Limb (tissue), 2 donors: Measurements from ENCODE around the gene TATDN2.
"Not testable (repeated sequence)": the region's sequence is repeated elsewhere in the genome, so short reads cannot be mapped to it uniquely, and the experiment has no call there.

ENCODE experiments used
- DNase-seq, 2 donors: peaks; one replicate each; pipeline ENCODE4 v3.0.0-alpha.2; 2016; ENCODE audit errors: extremely low spot score in 2 of 2

TATDN2 gene

DNA sequence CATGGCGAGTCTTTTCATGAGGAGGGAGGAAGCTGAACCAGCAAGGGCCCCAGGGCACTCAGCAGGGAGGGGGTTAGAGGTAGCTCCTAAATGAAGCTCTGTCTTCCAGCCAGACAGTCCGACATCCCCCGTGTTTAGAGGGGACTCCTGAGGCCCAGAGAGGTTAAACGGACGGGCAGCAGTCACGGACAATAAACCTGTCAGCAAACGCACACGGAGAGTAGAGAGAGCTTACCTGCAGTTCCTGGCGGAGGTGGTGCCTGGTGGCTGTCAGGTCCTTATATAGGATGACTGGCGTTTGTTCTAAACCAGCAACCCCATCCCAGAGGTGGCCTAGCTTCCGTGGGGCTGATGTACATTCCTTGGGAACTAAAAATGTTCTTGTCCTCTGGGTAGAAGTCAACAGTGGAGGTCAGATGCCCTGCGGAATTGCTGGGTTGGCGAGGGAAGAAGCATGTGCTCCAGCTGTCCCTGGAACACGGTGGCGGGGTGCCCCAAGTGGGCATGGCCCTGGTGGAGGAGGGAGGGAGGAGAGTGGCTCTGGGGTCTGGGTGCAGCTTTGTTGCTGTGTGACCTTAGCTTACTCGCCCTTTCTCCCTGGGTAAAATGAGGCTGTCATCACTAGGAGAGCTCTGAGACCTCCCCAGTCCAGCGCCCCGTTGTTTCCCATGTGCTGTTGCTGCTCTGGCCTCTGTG is 42.4 kb downstream of the TATDN2 start:
- DNase-seq = no peak

DNA sequence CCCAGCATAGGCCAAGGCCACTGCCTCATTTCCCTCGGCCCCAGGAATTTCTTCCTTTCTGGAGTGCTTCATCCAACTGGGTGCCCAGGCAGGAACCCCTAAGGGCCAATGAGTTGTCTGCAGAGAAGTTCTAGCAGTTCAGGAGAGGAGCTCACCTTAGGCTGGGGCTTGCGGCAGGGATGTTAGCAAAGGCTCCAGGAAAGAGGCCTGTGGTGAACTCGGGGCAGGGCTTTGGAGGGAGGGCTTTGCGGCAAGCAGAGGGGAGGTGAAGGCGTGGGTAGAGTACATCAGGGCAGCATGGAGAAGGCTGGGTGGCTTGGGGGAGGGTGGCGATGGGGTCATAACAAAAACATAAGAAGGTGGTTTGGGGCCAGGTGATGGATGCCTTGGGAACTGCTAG is 43.4 kb downstream of the TATDN2 start:
- no peak for DNase-seq

DNA sequence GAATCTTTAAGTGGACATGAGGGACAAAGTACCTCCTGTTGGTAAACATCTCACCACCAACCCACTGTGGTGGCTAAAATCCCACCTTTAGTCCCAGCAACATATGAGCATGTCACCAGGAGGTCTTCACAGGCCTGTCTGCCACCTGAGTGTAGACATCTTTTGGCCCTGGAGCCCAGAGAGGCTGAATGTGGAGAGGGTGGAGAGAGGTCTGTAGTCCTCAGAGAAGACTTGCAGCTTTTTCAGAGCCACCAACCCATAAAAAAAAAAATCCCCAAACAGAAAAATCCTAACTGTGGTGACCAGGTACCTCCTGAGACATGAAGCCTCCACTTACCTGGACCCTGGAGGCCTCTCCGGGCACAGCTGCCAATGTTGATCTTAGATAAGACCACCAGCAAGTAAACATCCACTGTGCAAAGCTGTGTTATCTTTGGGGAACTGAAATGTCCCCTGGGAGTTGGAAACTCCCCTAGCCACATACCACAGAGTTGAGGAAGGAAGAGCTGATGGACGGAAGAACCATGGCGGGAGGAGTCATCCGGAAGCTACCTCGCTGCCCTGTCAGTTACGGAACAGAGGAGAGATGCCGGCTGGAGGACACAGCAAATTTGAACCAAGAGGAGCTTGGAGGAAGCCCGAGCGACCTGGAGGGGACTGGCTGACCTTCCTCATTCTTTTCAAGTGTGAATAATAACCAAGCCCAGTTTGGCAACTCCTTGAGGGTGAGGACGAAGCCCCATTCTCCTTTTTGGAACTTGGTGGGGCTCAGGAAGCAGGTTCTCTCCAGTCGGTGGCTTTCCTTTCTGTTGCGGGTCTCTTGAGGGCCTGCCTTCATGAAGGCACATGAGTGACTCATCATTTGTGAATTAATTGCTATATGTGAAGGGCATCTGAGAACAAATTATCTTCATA is 44.5 kb downstream of the TATDN2 start, which contains the start of gene GHRL:
Gene GHRL (minus strand): TSS at position 443 of the 915 bp plus-strand sequence. CDS start 2,767 bp downstream, outside the sequence.
- no peak for DNase-seq

DNA sequence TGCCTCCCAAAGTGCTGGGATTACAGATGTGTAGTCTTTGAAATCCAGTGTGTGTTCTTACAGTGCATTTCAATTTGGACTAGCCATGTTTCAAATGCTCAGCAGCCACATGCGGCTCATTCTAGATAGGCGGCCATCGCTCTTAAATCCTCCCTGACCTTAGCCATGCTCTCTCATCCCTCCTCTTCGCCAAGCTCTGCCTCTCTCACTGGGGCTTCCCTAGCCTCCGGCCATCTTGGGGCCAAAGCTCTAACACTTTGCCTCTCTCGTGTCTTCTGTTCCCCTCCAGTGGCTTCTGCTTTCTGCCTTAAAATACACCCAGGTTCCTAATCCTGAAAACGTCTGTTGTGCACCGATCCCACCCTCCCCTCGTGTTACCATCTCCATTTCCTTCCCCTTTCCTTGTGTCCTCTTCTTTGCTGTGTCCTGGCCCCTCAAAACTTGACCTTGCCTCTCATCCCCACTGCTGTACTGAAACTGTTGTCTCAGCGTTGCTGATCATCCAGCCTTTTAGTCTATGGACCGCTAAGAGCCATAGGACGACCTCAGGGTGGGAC is 45.8 kb downstream of the TATDN2 start:
- DNase-seq = no peak

DNA sequence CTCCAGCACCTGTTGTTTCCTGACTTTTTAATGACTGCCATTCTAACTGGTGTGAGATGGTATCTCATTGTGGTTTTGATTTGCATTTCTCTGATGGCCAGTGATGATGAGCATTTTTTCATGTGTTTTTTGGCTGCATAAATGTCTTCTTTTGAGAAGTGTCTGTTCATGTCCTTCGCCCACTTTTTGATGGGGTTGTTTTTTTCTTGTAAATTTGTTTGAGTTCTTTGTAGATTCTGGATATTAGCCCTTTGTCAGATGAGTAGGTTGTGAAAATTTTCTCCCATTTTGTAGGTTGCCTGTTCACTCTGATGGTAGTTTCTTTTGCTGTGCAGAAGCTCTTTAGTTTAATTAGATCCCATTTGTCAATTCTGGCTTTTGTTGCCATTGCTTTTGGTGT is 49.8 kb downstream of the TATDN2 start:
- not testable (repeated sequence) for DNase-seq

DNA sequence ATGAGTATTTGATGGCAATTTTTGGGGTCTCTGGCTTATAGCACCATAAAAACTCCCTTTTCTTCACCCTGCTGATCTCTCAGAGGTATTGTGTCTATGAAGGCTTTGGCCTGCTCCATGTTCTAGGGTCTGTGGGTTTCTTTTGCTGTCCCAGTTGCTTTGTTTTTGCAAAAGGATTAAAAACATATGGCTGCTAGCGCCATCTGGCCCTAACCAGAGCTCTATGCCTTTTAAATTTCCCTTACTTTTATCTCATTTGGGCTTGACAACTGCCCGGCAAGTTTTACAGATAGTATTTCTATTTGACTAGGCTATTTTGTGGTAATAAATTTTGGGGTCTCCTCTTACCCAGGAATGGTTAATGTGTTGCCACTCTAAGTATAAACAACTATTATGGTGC is 50.9 kb downstream of the TATDN2 start:
- no peak for DNase-seq

DNA sequence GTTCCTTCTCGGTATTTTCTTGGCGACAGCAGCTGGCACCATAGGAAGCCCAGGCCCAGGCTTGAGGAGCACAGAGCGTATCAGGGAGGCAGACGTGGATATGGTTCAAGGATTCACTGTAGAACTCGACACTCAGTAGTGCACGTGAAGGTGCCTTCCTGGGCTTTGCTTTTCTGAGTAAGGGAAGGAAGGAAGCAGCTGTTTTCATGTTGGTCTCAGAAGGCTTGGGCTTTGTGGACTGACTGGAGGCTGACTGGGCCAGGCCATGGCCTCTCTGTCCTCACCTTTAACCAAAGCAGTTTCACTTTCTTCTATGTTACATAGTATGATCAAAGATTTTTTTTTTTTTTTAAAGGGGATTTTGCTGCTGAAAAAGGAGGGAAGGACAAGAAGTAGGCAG is 51.4 kb downstream of the TATDN2 start:
- DNase-seq = no peak

DNA sequence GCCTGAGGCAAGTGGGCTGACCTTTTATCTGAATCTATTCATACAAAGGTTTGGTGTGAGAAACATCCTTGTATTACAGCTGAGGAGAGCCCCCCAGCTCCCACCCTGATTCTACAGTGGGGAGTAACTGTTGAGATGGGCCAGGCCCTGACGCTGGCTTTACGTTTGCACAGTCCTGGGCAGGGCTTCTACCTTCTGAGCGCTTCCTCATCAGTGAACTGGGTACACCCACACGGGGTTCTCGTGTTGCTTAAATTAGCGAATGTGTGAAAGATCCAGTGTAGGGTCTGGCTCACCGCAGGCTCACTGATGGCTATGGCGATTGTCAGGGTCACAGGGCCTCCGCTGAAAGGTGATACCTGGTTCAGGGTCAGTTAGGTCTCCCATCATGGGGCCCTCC is 51.8 kb downstream of the TATDN2 start:
- no peak for DNase-seq

DNA sequence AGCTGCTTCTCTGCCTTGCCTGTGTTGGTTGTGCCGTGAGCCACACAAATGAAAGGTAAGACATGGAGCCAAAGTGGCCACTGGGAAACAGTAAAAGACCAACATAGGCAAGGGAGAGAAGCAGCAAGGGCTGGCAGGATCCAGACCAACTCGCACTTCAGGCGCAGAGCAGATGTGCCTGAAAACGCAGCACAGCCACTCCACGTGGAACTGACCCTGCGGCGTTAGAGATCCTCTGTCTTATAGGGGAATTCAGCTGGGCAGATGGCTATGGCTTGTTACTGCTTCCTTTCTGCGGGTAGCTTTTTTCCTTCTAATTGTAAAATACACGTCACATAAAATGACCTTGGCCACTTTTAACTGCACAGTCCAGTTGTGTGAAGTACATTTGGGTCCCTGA is 54.8 kb downstream of the TATDN2 start:
- DNase-seq = no peak

DNA sequence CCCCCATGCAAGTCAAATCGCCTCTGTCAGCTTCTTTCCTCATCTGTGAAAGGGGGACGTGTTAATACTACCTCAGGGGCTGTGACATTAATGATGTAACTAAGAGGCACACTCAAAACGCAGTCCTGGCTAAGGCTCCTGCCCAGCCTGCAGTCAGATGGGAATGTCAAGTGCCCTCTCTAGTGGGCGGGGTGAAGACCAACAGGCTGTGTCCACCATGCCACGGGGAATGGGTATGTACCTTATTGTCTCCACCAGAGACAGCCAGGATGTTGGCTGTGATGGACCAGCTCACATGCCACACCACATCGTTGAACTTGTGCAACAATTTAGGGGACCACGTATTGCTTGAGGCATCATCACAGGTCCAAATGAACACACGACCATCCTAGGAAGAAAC is 55.5 kb downstream of the TATDN2 start:
- DNase-seq = no peak

DNA sequence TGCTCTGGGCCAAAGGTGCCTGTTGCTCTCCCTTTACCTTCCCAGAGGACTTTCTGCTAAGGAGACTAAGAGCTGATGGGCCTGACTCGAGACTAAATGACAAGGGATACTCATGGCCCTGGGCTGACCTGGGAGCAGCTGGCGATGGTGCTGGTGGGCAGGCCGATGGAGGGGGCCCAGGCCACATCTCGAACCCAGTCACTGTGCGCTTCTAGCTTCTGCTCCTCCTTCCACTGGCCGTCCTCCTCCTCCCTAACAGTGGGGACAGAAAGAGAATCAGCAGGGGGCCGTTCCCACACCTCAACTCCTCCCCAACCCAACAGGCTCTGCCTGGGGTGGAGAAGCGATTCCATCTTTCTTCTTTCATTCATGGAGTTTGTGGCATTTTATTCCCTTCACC is 56.6 kb downstream of the TATDN2 start:
- DNase-seq = no peak

DNA sequence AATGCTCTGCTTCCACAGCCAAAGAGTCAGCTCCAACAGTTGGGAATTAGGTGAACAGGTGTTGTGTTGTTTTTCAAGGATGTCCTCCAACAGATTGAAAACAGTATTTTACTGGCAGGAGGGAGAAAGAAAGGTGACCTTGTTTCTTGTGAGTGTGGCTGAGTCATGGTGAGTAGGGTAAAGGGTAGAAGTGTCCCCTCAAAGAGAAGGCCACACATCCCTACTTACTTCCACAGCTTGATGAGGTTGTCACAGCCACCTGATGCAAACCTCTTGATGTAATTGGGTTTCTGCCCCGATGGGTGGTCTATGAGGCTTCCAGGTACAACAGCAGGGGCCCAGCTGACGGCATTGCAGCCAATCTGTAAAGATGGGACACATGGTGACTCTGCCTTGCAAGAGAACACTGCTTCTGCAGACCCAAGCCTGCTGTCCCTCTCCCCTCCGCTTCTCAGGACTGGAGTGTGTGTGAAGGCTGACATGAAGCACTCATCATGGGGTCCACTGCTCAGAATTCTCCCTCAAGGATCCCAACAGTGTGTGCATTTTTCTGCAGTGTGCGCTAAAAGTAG is 57.2 kb downstream of the TATDN2 start:
- DNase-seq = no peak

DNA sequence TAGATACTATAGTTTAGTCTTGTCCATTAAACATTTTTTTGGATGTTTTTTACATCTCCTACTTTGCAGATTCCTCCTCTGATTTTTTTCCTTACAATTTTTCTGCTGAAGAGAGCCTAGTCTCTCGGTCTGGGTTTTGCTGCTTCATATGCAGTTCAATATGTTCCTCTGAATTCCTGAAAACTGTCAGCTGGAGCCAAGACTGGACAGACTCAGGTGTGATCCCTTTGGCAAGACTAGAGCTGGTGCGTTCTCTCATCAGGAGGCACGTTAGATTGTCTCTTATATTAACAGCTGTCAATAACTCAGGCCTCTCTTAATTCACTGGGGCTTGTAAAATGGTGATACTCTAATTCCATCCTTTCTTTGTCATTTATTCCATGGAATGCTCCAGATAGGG is 57.9 kb downstream of the TATDN2 start:
- no peak for DNase-seq

DNA sequence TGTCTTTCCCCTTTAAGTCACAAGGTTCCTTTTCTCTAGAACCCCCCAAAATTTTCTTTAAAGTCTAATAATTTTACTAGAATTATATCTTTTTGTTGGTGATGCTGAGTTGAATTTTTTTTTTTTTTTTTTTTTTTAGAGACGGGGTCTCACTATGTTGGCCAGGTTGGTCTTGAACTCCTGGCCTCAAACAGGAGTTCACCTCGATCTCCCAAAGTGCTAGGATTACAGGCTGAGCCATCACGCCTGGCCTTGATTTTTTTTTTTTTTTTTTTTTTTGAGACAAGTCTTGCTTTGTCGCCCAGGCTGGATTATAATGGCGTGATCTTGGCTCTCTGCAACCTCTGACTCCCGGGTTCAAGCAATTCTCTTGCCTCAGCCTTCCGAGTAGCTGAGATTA is 60.4 kb downstream of the TATDN2 start:
- no peak for DNase-seq

DNA sequence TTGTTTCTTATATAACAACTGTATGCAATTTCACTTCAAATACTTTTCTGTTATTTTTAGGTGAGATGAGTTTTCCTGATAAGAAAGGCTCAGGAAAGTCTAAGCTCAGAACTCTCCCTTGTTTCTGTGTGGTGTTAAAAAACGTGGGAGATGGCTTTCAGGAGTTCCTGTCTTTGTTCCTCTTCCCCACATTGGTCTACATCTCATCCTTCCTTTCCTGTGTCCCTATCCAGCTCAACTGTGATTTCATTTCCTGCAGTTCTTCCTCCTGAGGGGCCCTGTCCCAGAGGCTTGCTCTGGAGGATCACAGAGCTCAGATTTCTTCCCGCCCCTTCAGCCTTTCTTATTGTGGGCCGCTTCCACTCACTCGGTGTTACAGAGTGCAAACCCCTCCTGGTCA is 61.5 kb downstream of the TATDN2 start:
- no peak for DNase-seq

DNA sequence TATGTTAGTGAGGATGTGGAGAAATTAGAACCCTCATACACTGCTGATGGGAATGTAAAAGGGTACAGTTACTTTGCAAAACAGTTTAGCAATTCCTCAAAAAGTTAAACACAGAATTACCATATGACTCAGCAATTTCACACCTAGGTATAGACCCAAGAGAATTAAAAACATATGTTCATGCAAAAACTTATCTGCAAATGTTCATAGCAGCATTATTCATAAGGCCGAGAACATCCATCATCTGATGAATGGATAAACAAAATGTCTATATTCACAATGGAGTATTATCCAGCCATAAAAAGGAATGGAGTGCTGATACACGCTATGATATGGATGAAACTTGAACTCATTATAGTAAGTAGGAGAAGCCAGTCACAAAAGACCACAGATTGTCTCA is 62.3 kb downstream of the TATDN2 start:
- no peak for DNase-seq

DNA sequence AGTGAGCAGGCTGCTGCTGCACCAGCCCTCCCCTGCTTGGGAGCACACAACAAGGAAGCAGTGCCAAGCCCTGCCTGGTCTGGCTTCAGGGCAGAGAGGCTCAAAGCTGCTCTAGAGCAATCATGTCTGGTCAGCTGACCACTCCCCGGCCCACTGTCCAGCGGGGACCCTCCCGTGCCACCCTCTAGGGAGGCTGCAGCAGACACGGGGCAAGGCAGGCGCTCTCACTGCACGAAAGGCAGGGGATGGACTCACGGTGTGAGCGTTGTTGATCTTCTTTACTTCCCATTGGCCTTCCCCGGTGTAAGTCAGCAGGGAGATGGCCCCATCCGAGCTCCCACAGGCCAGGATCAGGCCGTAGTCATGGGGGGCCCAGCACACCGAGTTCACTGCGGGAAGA is 63.5 kb downstream of the TATDN2 start:
- no peak for DNase-seq

DNA sequence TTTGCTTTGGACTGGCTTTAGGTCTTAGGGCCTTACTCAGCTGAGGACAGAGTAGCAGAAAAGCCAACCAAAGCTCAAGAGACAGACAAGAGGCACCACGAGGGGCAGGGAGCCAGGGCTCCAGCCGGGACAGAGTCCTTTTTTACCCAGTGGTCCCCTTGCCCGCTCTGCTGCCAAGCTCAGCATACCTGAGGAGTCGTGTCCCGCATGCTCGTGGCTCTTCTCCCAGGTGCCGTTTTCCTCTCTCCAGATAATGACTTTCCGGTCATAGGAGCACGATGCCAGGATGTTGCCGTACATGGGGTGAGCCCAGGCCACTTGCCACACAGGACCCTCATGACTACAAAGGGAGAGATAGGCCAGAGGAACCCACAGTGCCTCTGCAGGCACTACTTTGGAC is 64.1 kb downstream of the TATDN2 start:
- DNase-seq = no peak

DNA sequence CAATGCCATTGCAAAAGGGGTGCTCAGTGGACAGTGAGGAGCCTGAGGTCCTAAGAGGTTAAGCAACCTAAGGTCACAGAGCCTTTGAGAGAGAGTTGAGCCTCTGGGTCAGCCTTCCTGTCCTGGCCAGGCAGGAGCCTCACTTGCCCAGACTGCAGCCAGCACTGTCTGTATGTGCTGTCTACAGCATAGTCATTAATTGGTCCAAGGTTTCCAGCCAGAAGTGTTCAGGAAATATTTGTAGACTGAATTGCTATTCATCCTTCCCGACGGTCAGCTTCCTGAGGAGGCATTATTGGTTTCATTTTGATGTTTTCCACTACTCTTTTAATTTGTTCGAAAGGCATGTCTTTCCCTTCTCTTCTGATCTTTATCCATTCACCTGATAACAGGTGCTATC is 64.6 kb downstream of the TATDN2 start:
- DNase-seq = no peak

DNA sequence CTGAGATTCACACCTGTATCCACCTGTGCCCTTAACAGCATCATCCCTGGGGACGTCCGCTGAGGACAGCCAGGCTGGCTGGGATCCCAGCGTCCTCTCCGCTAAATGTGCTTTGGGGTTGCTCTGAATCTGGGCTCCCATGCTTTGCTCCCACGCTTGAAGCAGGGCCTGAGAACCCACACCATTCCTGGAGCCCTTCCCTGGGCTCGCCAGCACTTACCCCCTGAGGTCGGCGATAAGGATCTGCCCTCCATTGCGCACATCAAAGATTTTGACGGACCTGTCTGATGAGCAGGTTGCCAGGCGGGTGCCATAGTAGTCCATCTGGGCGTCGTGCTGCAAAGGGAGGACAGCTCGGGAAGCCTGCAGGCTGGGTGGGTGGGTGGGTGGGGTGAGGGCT is 66.8 kb downstream of the TATDN2 start:
- DNase-seq = no peak

DNA sequence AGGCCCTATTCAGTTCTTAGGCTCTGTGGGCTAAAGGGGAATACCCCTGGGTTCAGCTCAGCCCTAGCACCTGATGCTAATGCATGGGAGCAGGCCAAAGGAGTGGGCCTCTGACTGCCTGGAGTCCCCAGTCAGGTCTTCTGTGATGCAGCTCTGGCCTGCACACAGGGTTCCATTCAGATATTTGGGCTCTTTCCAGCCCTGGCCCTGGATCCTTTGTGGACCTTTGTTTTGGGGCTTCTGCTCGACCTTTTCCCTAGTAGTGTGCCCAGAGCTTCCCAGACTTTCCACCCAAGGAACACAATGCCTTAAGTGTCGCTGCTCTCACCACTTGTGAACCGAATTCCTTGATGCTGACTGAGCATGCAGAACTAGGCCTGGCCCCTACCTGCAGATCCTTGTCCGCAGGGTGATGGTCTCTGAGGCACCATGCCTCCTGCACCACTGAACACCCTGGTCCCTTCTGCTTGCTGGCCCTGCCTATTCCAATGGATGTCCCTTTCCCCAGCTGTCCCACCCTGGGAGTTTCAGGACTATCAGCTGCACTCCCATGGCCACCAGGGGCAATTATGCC is 67.6 kb downstream of the TATDN2 start:
- no peak for DNase-seq
